ENCODE results near the gene ZG16. TPM values are rescaled to one million over a fixed set of nuclear protein-coding genes. Genes with fewer than 3 reads are reported as not detected.

ZG16 gene
- total and polyA plus RNA-seq, 9 of the 15 experiments (the other 6 are each of a cell fraction or from before 2014, with no cell fraction given), result 0.04 TPM; not detected in 8

DNA sequence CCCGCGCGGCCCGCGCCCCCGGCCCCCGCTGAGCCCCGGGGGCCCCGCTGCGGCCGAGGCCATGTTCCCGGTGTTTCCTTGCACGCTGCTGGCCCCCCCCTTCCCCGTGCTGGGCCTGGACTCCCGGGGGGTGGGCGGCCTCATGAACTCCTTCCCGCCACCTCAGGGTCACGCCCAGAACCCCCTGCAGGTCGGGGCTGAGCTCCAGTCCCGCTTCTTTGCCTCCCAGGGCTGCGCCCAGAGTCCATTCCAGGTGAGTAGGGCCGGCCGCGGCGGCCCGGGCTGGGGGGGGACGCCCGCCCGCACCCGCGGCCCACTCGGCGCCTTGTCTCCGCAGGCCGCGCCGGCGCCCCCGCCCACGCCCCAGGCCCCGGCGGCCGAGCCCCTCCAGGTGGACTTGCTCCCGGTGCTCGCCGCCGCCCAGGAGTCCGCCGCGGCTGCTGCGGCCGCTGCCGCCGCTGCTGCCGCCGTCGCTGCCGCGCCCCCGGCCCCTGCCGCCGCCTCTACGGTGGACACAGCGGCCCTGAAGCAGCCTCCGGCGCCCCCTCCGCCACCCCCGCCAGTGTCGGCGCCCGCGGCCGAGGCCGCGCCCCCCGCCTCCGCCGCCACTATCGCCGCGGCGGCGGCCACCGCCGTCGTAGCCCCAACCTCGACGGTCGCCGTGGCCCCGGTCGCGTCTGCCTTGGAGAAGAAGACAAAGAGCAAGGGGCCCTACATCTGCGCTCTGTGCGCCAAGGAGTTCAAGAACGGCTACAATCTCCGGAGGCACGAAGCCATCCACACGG, 28.8 kb downstream of the ZG16 start (continued):
- TF ChIP-seq, protein P1, sequence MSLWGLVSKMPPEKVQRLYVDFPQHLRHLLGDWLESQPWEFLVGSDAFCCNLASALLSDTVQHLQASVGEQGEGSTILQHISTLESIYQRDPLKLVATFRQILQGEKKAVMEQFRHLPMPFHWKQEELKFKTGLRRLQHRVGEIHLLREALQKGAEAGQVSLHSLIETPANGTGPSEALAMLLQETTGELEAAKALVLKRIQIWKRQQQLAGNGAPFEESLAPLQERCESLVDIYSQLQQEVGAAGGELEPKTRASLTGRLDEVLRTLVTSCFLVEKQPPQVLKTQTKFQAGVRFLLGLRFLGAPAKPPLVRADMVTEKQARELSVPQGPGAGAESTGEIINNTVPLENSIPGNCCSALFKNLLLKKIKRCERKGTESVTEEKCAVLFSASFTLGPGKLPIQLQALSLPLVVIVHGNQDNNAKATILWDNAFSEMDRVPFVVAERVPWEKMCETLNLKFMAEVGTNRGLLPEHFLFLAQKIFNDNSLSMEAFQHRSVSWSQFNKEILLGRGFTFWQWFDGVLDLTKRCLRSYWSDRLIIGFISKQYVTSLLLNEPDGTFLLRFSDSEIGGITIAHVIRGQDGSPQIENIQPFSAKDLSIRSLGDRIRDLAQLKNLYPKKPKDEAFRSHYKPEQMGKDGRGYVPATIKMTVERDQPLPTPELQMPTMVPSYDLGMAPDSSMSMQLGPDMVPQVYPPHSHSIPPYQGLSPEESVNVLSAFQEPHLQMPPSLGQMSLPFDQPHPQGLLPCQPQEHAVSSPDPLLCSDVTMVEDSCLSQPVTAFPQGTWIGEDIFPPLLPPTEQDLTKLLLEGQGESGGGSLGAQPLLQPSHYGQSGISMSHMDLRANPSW (CRISPR knock-in tag; IDR thresholded peaks at IDR 0.05), result no peak
- TF ChIP-seq SMAD3 (CRISPR knock-in tag; conservative IDR thresholded peaks at IDR 0.05) (no peak), DACH1 (IDR thresholded peaks at IDR 0.05; ENCODE audit: partially characterized antibody) (no peak), MCM5 (IDR thresholded peaks at IDR 0.05; ENCODE audit: low read depth) (no peak), ZNF717 (CRISPR knock-in tag; IDR thresholded peaks at IDR 0.05) (no peak), SPI1 (IDR thresholded peaks at IDR 0.05; ENCODE audit: borderline replicate concordance, low read depth, low read length) (no peak), LARP7 (IDR thresholded peaks at IDR 0.05) (no peak), ZNF280A (IDR thresholded peaks at IDR 0.05; ENCODE audit: low read depth, partially characterized antibody) (no peak), PML (IDR thresholded peaks at IDR 0.05; ENCODE audit: low read length) (no peak; the same call in 1 of the 2 replicates), THAP12 (CRISPR knock-in tag; IDR thresholded peaks at IDR 0.05) (no peak), PTRF (tag; IDR thresholded peaks at IDR 0.05) (no peak), NFATC3 (IDR thresholded peaks at IDR 0.05) (no peak), ZNF668 (CRISPR knock-in tag; IDR thresholded peaks at IDR 0.05) (no peak)
- TF ChIP-seq, protein P2, sequence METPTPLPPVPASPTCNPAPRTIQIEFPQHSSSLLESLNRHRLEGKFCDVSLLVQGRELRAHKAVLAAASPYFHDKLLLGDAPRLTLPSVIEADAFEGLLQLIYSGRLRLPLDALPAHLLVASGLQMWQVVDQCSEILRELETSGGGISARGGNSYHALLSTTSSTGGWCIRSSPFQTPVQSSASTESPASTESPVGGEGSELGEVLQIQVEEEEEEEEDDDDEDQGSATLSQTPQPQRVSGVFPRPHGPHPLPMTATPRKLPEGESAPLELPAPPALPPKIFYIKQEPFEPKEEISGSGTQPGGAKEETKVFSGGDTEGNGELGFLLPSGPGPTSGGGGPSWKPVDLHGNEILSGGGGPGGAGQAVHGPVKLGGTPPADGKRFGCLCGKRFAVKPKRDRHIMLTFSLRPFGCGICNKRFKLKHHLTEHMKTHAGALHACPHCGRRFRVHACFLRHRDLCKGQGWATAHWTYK (CRISPR knock-in tag; IDR thresholded peaks at IDR 0.05), result 0 out of 2 replicates have a peak, but pooled peaks have one; percentile 29
- TF ChIP-seq, protein P3, sequence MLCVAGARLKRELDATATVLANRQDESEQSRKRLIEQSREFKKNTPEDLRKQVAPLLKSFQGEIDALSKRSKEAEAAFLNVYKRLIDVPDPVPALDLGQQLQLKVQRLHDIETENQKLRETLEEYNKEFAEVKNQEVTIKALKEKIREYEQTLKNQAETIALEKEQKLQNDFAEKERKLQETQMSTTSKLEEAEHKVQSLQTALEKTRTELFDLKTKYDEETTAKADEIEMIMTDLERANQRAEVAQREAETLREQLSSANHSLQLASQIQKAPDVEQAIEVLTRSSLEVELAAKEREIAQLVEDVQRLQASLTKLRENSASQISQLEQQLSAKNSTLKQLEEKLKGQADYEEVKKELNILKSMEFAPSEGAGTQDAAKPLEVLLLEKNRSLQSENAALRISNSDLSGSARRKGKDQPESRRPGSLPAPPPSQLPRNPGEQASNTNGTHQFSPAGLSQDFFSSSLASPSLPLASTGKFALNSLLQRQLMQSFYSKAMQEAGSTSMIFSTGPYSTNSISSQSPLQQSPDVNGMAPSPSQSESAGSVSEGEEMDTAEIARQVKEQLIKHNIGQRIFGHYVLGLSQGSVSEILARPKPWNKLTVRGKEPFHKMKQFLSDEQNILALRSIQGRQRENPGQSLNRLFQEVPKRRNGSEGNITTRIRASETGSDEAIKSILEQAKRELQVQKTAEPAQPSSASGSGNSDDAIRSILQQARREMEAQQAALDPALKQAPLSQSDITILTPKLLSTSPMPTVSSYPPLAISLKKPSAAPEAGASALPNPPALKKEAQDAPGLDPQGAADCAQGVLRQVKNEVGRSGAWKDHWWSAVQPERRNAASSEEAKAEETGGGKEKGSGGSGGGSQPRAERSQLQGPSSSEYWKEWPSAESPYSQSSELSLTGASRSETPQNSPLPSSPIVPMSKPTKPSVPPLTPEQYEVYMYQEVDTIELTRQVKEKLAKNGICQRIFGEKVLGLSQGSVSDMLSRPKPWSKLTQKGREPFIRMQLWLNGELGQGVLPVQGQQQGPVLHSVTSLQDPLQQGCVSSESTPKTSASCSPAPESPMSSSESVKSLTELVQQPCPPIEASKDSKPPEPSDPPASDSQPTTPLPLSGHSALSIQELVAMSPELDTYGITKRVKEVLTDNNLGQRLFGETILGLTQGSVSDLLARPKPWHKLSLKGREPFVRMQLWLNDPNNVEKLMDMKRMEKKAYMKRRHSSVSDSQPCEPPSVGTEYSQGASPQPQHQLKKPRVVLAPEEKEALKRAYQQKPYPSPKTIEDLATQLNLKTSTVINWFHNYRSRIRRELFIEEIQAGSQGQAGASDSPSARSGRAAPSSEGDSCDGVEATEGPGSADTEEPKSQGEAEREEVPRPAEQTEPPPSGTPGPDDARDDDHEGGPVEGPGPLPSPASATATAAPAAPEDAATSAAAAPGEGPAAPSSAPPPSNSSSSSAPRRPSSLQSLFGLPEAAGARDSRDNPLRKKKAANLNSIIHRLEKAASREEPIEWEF (CRISPR knock-in tag; IDR thresholded peaks at IDR 0.05), result no peak
